ENCODE data around the gene SAMD11. TPM values are rescaled to one million over a fixed set of nuclear protein-coding genes. Genes with fewer than 3 reads are reported as not detected.

Gene SAMD11
- total RNA-seq, 1 donor from 2014 or later = 1.7 TPM

Other genes starting within 250 kb of the SAMD11 start
- not detected for gene OR4F16, start 237.3 kb upstream of the SAMD11 start, total RNA-seq
- 41.7 TPM for gene NOC2L, start 35.3 kb downstream of the SAMD11 start, total RNA-seq
- gene KLHL17, start 36.7 kb downstream of the SAMD11 start, total RNA-seq = 7.0 TPM
- gene PLEKHN1, start 42.6 kb downstream of the SAMD11 start, total RNA-seq = not detected
- gene PERM1, start 58.2 kb downstream of the SAMD11 start, total RNA-seq = 174 TPM
- 36.7 TPM for gene HES4, start 76.2 kb downstream of the SAMD11 start, total RNA-seq
- 19.2 TPM for gene ISG15, start 89.6 kb downstream of the SAMD11 start, total RNA-seq
- gene AGRN, start 96.2 kb downstream of the SAMD11 start, total RNA-seq = 14.1 TPM
- gene RNF223, start 150.4 kb downstream of the SAMD11 start, total RNA-seq = not detected
- 2.9 TPM for gene C1orf159, start 192.2 kb downstream of the SAMD11 start, total RNA-seq
- gene TTLL10, start 250.0 kb downstream of the SAMD11 start, total RNA-seq = 0.24 TPM

Measured in Right ventricle myocardium inferior (tissue), 1 donor.